Measurements from ENCODE around the gene RBP7.

The RBP7 gene

GRCh38 chr1:10057343-10057742, 60.3 kb downstream of the RBP7 start:
- no peak for TF ChIP-seq CTCF (IDR thresholded peaks at IDR 0.05; ENCODE audit: extremely low read depth, insufficient read depth, missing control alignments)
- in situ Hi-C loops (cut with MboI; ENCODE audit: low pct_unique_long_range_greater_than_20kb, low sequenced_read_pairs, unreplicated experiment): no loop called here
- DNase-seq (ENCODE audit: low spot score): no peak

- DNase-seq (ENCODE audit: low spot score): no peak
- in situ Hi-C loops (cut with MboI; ENCODE audit: low pct_unique_long_range_greater_than_20kb, low sequenced_read_pairs, unreplicated experiment): no loop called here
- TF ChIP-seq CTCF (IDR thresholded peaks at IDR 0.05; ENCODE audit: extremely low read depth, insufficient read depth, missing control alignments): no peak
These were observed 60.8 kb downstream of the RBP7 start for GRCh38 chr1:10057796-10058195.

GRCh38 chr1:10059342-10059718, 62.3 kb downstream of the RBP7 start:
- TF ChIP-seq CTCF (IDR thresholded peaks at IDR 0.05; ENCODE audit: extremely low read depth, insufficient read depth, missing control alignments): no peak
- no peak for DNase-seq (ENCODE audit: low spot score)
- in situ Hi-C loops (cut with MboI; ENCODE audit: low pct_unique_long_range_greater_than_20kb, low sequenced_read_pairs, unreplicated experiment): no loop called here

GRCh38 chr1:10060311-10061100, 63.5 kb downstream of the RBP7 start:
- DNase-seq (ENCODE audit: low spot score): no peak
- TF ChIP-seq CTCF (IDR thresholded peaks at IDR 0.05; ENCODE audit: extremely low read depth, insufficient read depth, missing control alignments): no peak
- in situ Hi-C loops (cut with MboI; ENCODE audit: low pct_unique_long_range_greater_than_20kb, low sequenced_read_pairs, unreplicated experiment): no loop called here

GRCh38 chr1:10061276-10061675, 64.2 kb downstream of the RBP7 start:
- no peak for DNase-seq (ENCODE audit: low spot score)
- no peak for TF ChIP-seq CTCF (IDR thresholded peaks at IDR 0.05; ENCODE audit: extremely low read depth, insufficient read depth, missing control alignments)
- in situ Hi-C loops (cut with MboI; ENCODE audit: low pct_unique_long_range_greater_than_20kb, low sequenced_read_pairs, unreplicated experiment): no loop called here

- in situ Hi-C loops (cut with MboI; ENCODE audit: low pct_unique_long_range_greater_than_20kb, low sequenced_read_pairs, unreplicated experiment): no loop called here
- no peak for TF ChIP-seq CTCF (IDR thresholded peaks at IDR 0.05; ENCODE audit: extremely low read depth, insufficient read depth, missing control alignments)
- DNase-seq (ENCODE audit: low spot score): no peak
These were observed 66.8 kb downstream of the RBP7 start for GRCh38 chr1:10063878-10064277.

Data from GM13977 (cell line).